ENCODE data around the gene HOXB3.

GRCh38 chr17:48551214-48551555, 38.9 kb downstream of the HOXB3 start:
- no peak for TF ChIP-seq CTCF (IDR thresholded peaks at IDR 0.05)
- TF ChIP-seq POLR2A (IDR thresholded peaks at IDR 0.05) = no peak

Measured in Peyer's patch (tissue), 4 donors.